DMS79 treated with DMSO at 0.1 percent for 48 hours (cell line): Measurements from ENCODE around the gene ITPKB.
A peak's percentile ranks its signal among the peaks of the same experiment; 100 is the strongest.

Source experiments
- DNase-seq: peaks from one replicate; lab custom pipeline; 2025; lab: John Stamatoyannopoulos, UW

Gene ITPKB

GRCh38 chr1:226704169-226704937 is 34.7 kb downstream of the ITPKB start:
- no peak for DNase-seq

- peak; percentile 91 for DNase-seq
Measured at GRCh38 chr1:226702957-226703831, 35.9 kb downstream of the ITPKB start.

GRCh38 chr1:226702318-226702956 is 36.6 kb downstream of the ITPKB start:
- peak; percentile 28 for DNase-seq

GRCh38 chr1:226700861-226701260 is 38.2 kb downstream of the ITPKB start:
- DNase-seq = no peak

GRCh38 chr1:226699166-226699565 is 39.9 kb downstream of the ITPKB start:
- DNase-seq = no peak

- no peak for DNase-seq
Measured at GRCh38 chr1:226698659-226699058, 40.4 kb downstream of the ITPKB start.

- DNase-seq = no peak
Measured at GRCh38 chr1:226697929-226698544, 41.0 kb downstream of the ITPKB start.

- DNase-seq = no peak
Measured at GRCh38 chr1:226697151-226697928, 41.7 kb downstream of the ITPKB start.

- no peak for DNase-seq
Measured at GRCh38 chr1:226696547-226696946, 42.5 kb downstream of the ITPKB start.

GRCh38 chr1:226695335-226695900 is 43.7 kb downstream of the ITPKB start:
- DNase-seq = no peak

- DNase-seq = no peak
Measured at GRCh38 chr1:226692823-226693222, 46.3 kb downstream of the ITPKB start.

GRCh38 chr1:226692051-226692792 is 46.9 kb downstream of the ITPKB start:
- DNase-seq = no peak

GRCh38 chr1:226691247-226691646 is 47.8 kb downstream of the ITPKB start:
- DNase-seq = no peak

- DNase-seq = peak; percentile 79
Measured at GRCh38 chr1:226690460-226690982, 48.6 kb downstream of the ITPKB start.

GRCh38 chr1:226688808-226689207 is 50.3 kb downstream of the ITPKB start:
- no peak for DNase-seq

- no peak for DNase-seq
Measured at GRCh38 chr1:226688056-226688748, 50.9 kb downstream of the ITPKB start.

- no peak for DNase-seq
Measured at GRCh38 chr1:226687426-226687825, 51.7 kb downstream of the ITPKB start.

GRCh38 chr1:226686440-226687425 is 52.3 kb downstream of the ITPKB start:
- no peak for DNase-seq
